ENCODE results near the gene TUBA1B. TPM values are rescaled to one million over a fixed set of nuclear protein-coding genes. Genes with fewer than 3 reads are reported as not detected.

TUBA1B gene
- total and polyA plus RNA-seq, 2 of the 13 experiments (the other 11 are each of a cell fraction or from before 2014, with no cell fraction given) = 1,275 to 1,353 TPM

- TF ChIP-seq, protein P1, sequence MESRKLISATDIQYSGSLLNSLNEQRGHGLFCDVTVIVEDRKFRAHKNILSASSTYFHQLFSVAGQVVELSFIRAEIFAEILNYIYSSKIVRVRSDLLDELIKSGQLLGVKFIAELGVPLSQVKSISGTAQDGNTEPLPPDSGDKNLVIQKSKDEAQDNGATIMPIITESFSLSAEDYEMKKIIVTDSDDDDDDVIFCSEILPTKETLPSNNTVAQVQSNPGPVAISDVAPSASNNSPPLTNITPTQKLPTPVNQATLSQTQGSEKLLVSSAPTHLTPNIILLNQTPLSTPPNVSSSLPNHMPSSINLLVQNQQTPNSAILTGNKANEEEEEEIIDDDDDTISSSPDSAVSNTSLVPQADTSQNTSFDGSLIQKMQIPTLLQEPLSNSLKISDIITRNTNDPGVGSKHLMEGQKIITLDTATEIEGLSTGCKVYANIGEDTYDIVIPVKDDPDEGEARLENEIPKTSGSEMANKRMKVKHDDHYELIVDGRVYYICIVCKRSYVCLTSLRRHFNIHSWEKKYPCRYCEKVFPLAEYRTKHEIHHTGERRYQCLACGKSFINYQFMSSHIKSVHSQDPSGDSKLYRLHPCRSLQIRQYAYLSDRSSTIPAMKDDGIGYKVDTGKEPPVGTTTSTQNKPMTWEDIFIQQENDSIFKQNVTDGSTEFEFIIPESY (CRISPR knock-in tag; IDR thresholded peaks at IDR 0.05) = 0 out of 2 replicates have a peak, but pooled peaks have one; percentile 8
- TF ChIP-seq, protein P2, sequence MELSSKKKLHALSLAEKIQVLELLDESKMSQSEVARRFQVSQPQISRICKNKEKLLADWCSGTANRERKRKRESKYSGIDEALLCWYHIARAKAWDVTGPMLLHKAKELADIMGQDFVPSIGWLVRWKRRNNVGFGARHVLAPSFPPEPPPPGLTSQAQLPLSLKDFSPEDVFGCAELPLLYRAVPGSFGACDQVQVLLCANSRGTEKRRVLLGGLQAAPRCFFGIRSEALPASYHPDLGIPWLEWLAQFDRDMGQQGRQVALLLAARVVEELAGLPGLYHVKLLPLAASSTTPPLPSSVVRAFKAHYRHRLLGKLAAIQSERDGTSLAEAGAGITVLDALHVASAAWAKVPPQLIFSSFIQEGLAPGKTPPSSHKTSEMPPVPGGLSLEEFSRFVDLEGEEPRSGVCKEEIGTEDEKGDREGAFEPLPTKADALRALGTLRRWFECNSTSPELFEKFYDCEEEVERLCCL (CRISPR knock-in tag; IDR thresholded peaks at IDR 0.05; ENCODE audit: borderline replicate concordance) = no peak
- TF ChIP-seq KMT2B (CRISPR knock-in tag; IDR thresholded peaks at IDR 0.05) (0 out of 2 replicates have a peak, but pooled peaks have one; percentile 25), MIER3 (CRISPR knock-in tag; IDR thresholded peaks at IDR 0.05; ENCODE audit: borderline replicate concordance) (0 out of 2 replicates have a peak, but pooled peaks have one; percentile 28), MTF2 (CRISPR knock-in tag; IDR thresholded peaks at IDR 0.05; ENCODE audit: borderline replicate concordance) (no peak), SAP130 (CRISPR knock-in tag; IDR thresholded peaks at IDR 0.05; ENCODE audit: low read depth) (peak; percentile 67), NCOA2 (CRISPR knock-in tag; IDR thresholded peaks at IDR 0.05) (0 out of 2 replicates have a peak, but pooled peaks have one; percentile 16), GABPA (IDR thresholded peaks at IDR 0.05; ENCODE audit: low read depth, low read length) (no peak), GABPA (CRISPR knock-in tag; IDR thresholded peaks at IDR 0.05; ENCODE audit: low read depth) (peak; percentile 86), GATAD1 (CRISPR knock-in tag; IDR thresholded peaks at IDR 0.05) (peak; percentile 42; the same call in 1 of the 2 replicates), ZNF12 (CRISPR knock-in tag; IDR thresholded peaks at IDR 0.05) (0 out of 2 replicates have a peak, but pooled peaks have one; percentile 26), ZNF691 (CRISPR knock-in tag; IDR thresholded peaks at IDR 0.05; ENCODE audit: borderline replicate concordance, low read depth) (peak; percentile 75; the same call in 1 of the 2 replicates), ETS1 (CRISPR knock-in tag; IDR thresholded peaks at IDR 0.05) (no peak), ZNF331 (CRISPR knock-in tag; IDR thresholded peaks at IDR 0.05) (peak; percentile 18; the same call in 1 of the 2 replicates), GFI1 (CRISPR knock-in tag; IDR thresholded peaks at IDR 0.05; ENCODE audit: borderline replicate concordance) (peak; percentile 100), KAT8 (CRISPR knock-in tag; IDR thresholded peaks at IDR 0.05) (0 out of 2 replicates have a peak, but pooled peaks have one; percentile 42), TBL1XR1 (IDR thresholded peaks at IDR 0.05; ENCODE audit: borderline replicate concordance, low read length, partially characterized antibody) (no peak), HDAC2 (CRISPR knock-in tag; IDR thresholded peaks at IDR 0.05) (peak; percentile 70), THAP11 (CRISPR knock-in tag; IDR thresholded peaks at IDR 0.05) (peak; percentile 59; the same call in 1 of the 2 replicates), HNF4G (IDR thresholded peaks at IDR 0.05; ENCODE audit: borderline replicate concordance, low read depth, low read length) (peak; percentile 59; the same call in 1 of the 2 replicates), HNF4G (CRISPR knock-in tag; IDR thresholded peaks at IDR 0.05; ENCODE audit: borderline replicate concordance, low read depth) (peak; percentile 36; the same call in 1 of the 2 replicates), PPARG (CRISPR knock-in tag; conservative IDR thresholded peaks at IDR 0.05) (peak; percentile 77), SMAD3 (CRISPR knock-in tag; IDR thresholded peaks at IDR 0.05) (no peak), FOSL2 (CRISPR knock-in tag; IDR thresholded peaks at IDR 0.05) (peak; percentile 37; the same call in 1 of the 2 replicates), XRCC5 (optimal IDR thresholded peaks at IDR 0.05; ENCODE audit: low read length) (peak; percentile 34), MEIS1 (CRISPR knock-in tag; IDR thresholded peaks at IDR 0.05; ENCODE audit: borderline replicate concordance) (peak; percentile 54; the same call in 1 of the 2 replicates)
Observed at GRCh38 chr12:49121047-49121696, 10.0 kb downstream of the TUBA1B start (continued).
